ENCODE data around the gene PDE11A. TPM values are rescaled to one million over a fixed set of nuclear protein-coding genes. Genes with fewer than 3 reads are reported as not detected.

The PDE11A gene
- total and polyA plus RNA-seq, 8 donors, result under 0.01 to 0.87 (median 0.40) TPM; not detected in 2

DNA sequence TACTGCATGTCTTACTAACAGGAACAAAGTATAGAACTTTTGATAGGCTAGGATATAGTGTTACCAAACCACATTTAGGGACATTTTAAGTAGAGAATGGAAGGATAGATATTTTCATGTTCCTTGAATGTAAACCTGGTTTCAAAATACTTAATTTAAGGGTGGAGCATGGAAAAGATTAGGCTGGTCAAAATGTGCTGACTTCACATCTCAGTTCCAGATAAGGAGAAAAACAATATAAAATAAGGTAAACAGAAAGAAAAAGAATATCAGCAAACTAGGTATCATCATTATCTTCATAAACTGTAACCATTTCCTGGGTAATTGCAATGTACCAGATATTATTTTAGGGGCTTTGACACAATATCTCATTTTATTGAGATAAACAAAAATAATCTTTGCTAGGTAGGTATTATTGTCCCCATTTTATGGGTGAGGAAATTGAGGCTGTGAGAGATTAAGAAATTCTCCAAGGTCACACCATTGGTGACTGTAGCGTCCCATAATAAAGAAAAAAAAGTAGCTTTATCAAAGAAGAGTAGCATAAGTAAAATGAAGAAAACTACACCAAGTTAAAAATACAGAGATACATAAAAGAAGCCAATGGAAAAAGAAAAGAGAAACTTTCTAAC, 3.6 kb downstream of the PDE11A start:
- TF ChIP-seq POLR2AphosphoS5 (IDR thresholded peaks at IDR 0.05) (no peak), POLR2A (IDR thresholded peaks at IDR 0.05) (no peak)
- TF ChIP-seq, protein P1, sequence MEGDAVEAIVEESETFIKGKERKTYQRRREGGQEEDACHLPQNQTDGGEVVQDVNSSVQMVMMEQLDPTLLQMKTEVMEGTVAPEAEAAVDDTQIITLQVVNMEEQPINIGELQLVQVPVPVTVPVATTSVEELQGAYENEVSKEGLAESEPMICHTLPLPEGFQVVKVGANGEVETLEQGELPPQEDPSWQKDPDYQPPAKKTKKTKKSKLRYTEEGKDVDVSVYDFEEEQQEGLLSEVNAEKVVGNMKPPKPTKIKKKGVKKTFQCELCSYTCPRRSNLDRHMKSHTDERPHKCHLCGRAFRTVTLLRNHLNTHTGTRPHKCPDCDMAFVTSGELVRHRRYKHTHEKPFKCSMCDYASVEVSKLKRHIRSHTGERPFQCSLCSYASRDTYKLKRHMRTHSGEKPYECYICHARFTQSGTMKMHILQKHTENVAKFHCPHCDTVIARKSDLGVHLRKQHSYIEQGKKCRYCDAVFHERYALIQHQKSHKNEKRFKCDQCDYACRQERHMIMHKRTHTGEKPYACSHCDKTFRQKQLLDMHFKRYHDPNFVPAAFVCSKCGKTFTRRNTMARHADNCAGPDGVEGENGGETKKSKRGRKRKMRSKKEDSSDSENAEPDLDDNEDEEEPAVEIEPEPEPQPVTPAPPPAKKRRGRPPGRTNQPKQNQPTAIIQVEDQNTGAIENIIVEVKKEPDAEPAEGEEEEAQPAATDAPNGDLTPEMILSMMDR (IDR thresholded peaks at IDR 0.05), result no peak
- intact Hi-C loops (cut with DNase I; ENCODE audit: low total_unique reads), result no loop called here
- Histone ChIP-seq H3K27me3 (peaks cover 0 to 22% (median 9%) of the 10 kb centered on the region in 3 donors), H3K27ac (no peak overlapping the region), H3K36me3 (no peaks in the 10 kb centered on the region), H3K9me3 (no peaks in the 10 kb centered on the region), H3K4me1 (peaks cover 5 to 28% (median 18%) of the 10 kb centered on the region in 4 donors), H3K4me3 (no peak overlapping the region)
- DNase-seq, result no peak
- 91 to 98% (median 97%) methylated on average over 1 of the region's 1 CpG for WGBS, 5 donors

GRCh38 chr2:178066890-178067669, 5.5 kb downstream of the PDE11A start:
- Histone ChIP-seq H3K27ac (no peak overlapping the region), H3K9me3 (no peaks in the 10 kb centered on the region), H3K4me3 (no peak overlapping the region), H3K4me1 (peaks cover 0 to 9% (median 5%) of the 10 kb centered on the region in 4 donors), H3K36me3 (no peaks in the 10 kb centered on the region), H3K27me3 (peaks cover 0 to 10% (median 2%) of the 10 kb centered on the region in 3 donors)
- DNase-seq, result no peak
- WGBS, 5 donors, result 94 to 100% (median 97%) methylated on average over 1 of the region's 1 CpG
- TF ChIP-seq, protein P1 (IDR thresholded peaks at IDR 0.05), result no peak
- TF ChIP-seq POLR2AphosphoS5 (IDR thresholded peaks at IDR 0.05), result no peak
- TF ChIP-seq EP300 (IDR thresholded peaks at IDR 0.05), result no peak
- TF ChIP-seq POLR2A (IDR thresholded peaks at IDR 0.05), result no peak
- intact Hi-C loops (cut with DNase I; ENCODE audit: low total_unique reads), result no loop called here

DNA sequence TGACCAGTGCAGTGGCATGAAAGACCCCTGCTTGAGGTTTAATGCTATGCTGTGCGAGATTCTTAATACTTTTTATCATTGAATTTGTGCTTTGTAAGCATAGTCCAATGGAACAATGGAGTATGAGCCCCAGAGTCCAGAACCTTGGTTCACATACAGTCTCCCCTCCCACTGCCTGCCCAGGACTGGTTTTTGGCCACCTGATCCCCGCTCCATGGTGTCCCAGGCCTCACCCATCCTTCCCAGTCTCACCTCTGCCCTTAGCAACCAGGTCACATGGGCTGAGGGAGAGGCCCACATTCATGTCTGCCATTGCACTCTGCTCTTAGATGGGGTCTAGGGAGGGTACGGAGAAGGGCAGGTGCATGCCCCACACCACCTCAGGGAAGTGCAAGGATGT, 6.3 kb downstream of the PDE11A start:
- DNase-seq, result no peak
- Histone ChIP-seq H3K27ac (no peak overlapping the region), H3K4me1 (peaks cover 0 to 8% (median 0%) of the 10 kb centered on the region in 4 donors), H3K36me3 (no peaks in the 10 kb centered on the region), H3K27me3 (peaks cover 0 to 2% (median 0%) of the 10 kb centered on the region in 3 donors), H3K9me3 (no peaks in the 10 kb centered on the region), H3K4me3 (no peak overlapping the region)
- no peak for TF ChIP-seq EP300 (IDR thresholded peaks at IDR 0.05)
- TF ChIP-seq, protein P1 (IDR thresholded peaks at IDR 0.05), result no peak
- TF ChIP-seq POLR2AphosphoS5 (IDR thresholded peaks at IDR 0.05), result no peak
- no peak for TF ChIP-seq POLR2A (IDR thresholded peaks at IDR 0.05)
- intact Hi-C loops (cut with DNase I; ENCODE audit: low total_unique reads), result no loop called here
- WGBS, 5 donors, result 88 to 97% (median 95%) methylated on average over 3 of the region's 3 CpGs

GRCh38 chr2:178059681-178060080, 12.9 kb downstream of the PDE11A start:
- TF ChIP-seq POLR2AphosphoS5 (IDR thresholded peaks at IDR 0.05), result no peak
- TF ChIP-seq, protein P1 (IDR thresholded peaks at IDR 0.05), result no peak
- no peak for TF ChIP-seq POLR2A (IDR thresholded peaks at IDR 0.05)
- TF ChIP-seq EP300 (IDR thresholded peaks at IDR 0.05), result no peak
- intact Hi-C loops (cut with DNase I; ENCODE audit: low total_unique reads), result no loop called here
- no peaks in the 10 kb centered on the region for H3K27me3 ChIP-seq
- H3K27ac ChIP-seq, result no peak overlapping the region
- H3K4me1 ChIP-seq, result no peaks in the 10 kb centered on the region
- no peaks in the 10 kb centered on the region for H3K36me3 ChIP-seq
- 88 to 100% (median 93%) methylated on average over 2 of the region's 2 CpGs for WGBS, 5 donors
- DNase-seq, result no peak
- no peak overlapping the region for H3K4me3 ChIP-seq
- H3K9me3 ChIP-seq, result no peaks in the 10 kb centered on the region
